Activated T-cell treated with anti-CD3 and anti-CD28 coated beads for 1 hour (primary cell): ENCODE measurements around the gene PYGO2.
"Not testable (repeated sequence)": the region's sequence is repeated elsewhere in the genome, so short reads cannot be mapped to it uniquely, and the experiment has no call there.

Source experiments
- DNase-seq: peaks from one replicate; pipeline ENCODE4 v3.0.0-alpha.2; 2020; ENCODE audit warnings: low read depth

The PYGO2 gene

DNA sequence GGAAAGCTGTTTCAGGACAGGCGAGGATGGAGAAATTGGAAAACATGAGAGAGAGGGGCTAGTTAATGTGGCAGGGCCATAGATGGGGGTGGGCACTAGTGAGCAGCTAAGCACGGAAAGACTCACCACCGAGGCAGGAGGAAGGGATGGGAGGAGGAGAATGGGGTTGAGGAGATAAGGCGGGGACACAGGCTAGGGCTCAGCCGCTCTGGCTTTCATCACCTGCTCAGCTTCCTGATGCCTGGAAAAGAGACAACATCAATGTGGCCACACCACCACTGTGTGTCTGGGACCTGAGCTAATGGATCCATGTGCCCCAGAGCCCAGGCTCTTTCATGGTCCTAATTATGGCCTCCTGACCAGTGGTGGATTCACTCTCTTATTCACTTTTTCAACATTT, 52.6 kb downstream of the PYGO2 start:
- no peak for DNase-seq

DNA sequence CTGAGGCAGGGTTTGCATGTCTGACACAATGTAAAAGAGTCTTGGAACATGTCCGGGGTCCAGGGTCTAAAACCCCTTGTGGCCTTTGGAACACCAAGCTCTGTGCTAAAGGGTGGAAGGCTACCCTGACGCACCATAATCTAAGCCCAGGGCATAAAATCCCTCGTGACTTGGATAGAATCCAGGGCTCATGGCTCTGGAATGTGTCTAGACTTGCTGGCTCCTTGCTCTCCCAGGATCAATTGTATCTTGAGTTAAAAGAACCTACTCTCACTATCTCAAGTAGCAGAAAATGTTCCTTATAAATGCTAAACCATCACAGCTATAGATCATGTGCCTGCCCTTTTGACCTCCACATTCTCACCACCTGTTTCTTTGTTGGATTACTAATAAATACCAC, 53.5 kb downstream of the PYGO2 start:
- not testable (repeated sequence) for DNase-seq
